ENCODE results near the gene TEX44.

GRCh38 chr2:231547315-231548110, 45.2 kb upstream of the TEX44 start:
- no peak for TF ChIP-seq POLR2AphosphoS5 (IDR thresholded peaks at IDR 0.05; ENCODE audit: low read depth, low read length)
- no peak for TF ChIP-seq TAF1 (IDR thresholded peaks at IDR 0.05; ENCODE audit: borderline replicate concordance, low read depth, low read length)
- TF ChIP-seq POLR2A (IDR thresholded peaks at IDR 0.05; ENCODE audit: low read depth, low read length), result no peak

Data from GM12892 (cell line).